Measurements from ENCODE around the gene RPS6KA5.
"Not testable (repeated sequence)": the region's sequence is repeated elsewhere in the genome, so short reads cannot be mapped to it uniquely, and the experiment has no call there.

Gene RPS6KA5

DNA sequence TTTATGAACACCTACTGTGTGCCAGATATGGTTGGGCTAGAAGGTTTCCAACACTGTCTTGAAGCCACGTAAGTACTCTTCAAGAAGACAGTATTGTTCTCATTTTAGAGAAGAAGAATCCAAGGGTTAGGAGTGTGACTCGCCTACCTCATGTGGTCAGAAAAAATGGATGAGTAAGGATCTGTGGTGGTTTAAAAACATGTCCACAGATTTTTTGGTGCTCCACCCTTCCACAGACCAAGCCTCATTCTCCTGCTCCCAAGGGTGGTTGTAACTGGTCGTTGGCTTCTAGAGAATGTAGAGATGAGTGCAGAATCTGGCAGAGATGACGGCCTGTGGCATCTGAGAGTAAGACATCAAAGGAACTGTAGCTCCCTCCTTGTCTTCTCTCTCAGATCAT, 213.9 kb downstream of the RPS6KA5 start:
- ATAC-seq: no peak
- no peak for TF ChIP-seq ISL1 (CRISPR knock-in tag; IDR thresholded peaks at IDR 0.05)
- TF ChIP-seq ZNF8 (CRISPR knock-in tag; IDR thresholded peaks at IDR 0.05): no peak
- no peak for TF ChIP-seq ZC3H10 (CRISPR knock-in tag; IDR thresholded peaks at IDR 0.05)
- TF ChIP-seq, protein P1, sequence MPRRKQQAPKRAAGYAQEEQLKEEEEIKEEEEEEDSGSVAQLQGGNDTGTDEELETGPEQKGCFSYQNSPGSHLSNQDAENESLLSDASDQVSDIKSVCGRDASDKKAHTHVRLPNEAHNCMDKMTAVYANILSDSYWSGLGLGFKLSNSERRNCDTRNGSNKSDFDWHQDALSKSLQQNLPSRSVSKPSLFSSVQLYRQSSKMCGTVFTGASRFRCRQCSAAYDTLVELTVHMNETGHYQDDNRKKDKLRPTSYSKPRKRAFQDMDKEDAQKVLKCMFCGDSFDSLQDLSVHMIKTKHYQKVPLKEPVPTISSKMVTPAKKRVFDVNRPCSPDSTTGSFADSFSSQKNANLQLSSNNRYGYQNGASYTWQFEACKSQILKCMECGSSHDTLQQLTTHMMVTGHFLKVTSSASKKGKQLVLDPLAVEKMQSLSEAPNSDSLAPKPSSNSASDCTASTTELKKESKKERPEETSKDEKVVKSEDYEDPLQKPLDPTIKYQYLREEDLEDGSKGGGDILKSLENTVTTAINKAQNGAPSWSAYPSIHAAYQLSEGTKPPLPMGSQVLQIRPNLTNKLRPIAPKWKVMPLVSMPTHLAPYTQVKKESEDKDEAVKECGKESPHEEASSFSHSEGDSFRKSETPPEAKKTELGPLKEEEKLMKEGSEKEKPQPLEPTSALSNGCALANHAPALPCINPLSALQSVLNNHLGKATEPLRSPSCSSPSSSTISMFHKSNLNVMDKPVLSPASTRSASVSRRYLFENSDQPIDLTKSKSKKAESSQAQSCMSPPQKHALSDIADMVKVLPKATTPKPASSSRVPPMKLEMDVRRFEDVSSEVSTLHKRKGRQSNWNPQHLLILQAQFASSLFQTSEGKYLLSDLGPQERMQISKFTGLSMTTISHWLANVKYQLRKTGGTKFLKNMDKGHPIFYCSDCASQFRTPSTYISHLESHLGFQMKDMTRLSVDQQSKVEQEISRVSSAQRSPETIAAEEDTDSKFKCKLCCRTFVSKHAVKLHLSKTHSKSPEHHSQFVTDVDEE (CRISPR knock-in tag; IDR thresholded peaks at IDR 0.05): no peak
- no peak for TF ChIP-seq ZNF70 (CRISPR knock-in tag; IDR thresholded peaks at IDR 0.05)
- TF ChIP-seq, protein P2, sequence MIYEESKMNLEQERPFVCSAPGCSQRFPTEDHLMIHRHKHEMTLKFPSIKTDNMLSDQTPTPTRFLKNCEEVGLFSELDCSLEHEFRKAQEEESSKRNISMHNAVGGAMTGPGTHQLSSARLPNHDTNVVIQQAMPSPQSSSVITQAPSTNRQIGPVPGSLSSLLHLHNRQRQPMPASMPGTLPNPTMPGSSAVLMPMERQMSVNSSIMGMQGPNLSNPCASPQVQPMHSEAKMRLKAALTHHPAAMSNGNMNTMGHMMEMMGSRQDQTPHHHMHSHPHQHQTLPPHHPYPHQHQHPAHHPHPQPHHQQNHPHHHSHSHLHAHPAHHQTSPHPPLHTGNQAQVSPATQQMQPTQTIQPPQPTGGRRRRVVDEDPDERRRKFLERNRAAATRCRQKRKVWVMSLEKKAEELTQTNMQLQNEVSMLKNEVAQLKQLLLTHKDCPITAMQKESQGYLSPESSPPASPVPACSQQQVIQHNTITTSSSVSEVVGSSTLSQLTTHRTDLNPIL (CRISPR knock-in tag; IDR thresholded peaks at IDR 0.05; ENCODE audit: low read depth): no peak
- no peak for TF ChIP-seq TOX (CRISPR knock-in tag; IDR thresholded peaks at IDR 0.05; ENCODE audit: borderline replicate concordance)
- TF ChIP-seq, protein P3, sequence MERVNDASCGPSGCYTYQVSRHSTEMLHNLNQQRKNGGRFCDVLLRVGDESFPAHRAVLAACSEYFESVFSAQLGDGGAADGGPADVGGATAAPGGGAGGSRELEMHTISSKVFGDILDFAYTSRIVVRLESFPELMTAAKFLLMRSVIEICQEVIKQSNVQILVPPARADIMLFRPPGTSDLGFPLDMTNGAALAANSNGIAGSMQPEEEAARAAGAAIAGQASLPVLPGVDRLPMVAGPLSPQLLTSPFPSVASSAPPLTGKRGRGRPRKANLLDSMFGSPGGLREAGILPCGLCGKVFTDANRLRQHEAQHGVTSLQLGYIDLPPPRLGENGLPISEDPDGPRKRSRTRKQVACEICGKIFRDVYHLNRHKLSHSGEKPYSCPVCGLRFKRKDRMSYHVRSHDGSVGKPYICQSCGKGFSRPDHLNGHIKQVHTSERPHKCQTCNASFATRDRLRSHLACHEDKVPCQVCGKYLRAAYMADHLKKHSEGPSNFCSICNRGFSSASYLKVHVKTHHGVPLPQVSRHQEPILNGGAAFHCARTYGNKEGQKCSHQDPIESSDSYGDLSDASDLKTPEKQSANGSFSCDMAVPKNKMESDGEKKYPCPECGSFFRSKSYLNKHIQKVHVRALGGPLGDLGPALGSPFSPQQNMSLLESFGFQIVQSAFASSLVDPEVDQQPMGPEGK (CRISPR knock-in tag; IDR thresholded peaks at IDR 0.05; ENCODE audit: borderline replicate concordance): no peak
- no peak for TF ChIP-seq TCF4 (CRISPR knock-in tag; IDR thresholded peaks at IDR 0.05; ENCODE audit: borderline replicate concordance)
- TF ChIP-seq PPARA (CRISPR knock-in tag; IDR thresholded peaks at IDR 0.05; ENCODE audit: borderline replicate concordance): no peak
- TF ChIP-seq ZNF565 (CRISPR knock-in tag; conservative IDR thresholded peaks at IDR 0.05; ENCODE audit: low read depth): no peak
- TF ChIP-seq BACH2 (CRISPR knock-in tag; IDR thresholded peaks at IDR 0.05; ENCODE audit: borderline replicate concordance): no peak
- no peak for TF ChIP-seq ARNTL (CRISPR knock-in tag; IDR thresholded peaks at IDR 0.05; ENCODE audit: borderline replicate concordance, low read depth)
- TF ChIP-seq OSR1 (CRISPR knock-in tag; IDR thresholded peaks at IDR 0.05): no peak

DNA sequence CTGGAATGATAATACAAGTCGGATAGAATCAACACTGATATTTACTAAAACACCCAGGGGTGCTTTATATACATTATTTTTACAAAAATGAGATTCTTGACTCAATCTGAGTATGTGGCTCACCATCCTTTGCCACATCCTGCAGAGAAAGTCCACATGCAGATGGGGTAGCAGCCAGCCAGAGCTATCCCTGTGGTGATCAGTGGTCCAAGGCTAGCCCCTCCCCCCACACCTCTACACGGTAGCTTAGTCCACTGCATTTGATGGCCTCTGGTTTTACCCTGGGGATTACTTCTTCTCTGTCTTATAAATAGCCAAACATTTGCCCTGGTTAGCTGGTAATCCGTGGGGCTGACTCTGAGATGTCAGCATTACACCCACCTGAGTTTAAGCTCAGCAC, 216.1 kb downstream of the RPS6KA5 start:
- no peak for ATAC-seq
- TF ChIP-seq, protein P1 (CRISPR knock-in tag; IDR thresholded peaks at IDR 0.05): no peak
- TF ChIP-seq BACH2 (CRISPR knock-in tag; IDR thresholded peaks at IDR 0.05; ENCODE audit: borderline replicate concordance) (no peak), ZFP3 (CRISPR knock-in tag; IDR thresholded peaks at IDR 0.05) (no peak)

DNA sequence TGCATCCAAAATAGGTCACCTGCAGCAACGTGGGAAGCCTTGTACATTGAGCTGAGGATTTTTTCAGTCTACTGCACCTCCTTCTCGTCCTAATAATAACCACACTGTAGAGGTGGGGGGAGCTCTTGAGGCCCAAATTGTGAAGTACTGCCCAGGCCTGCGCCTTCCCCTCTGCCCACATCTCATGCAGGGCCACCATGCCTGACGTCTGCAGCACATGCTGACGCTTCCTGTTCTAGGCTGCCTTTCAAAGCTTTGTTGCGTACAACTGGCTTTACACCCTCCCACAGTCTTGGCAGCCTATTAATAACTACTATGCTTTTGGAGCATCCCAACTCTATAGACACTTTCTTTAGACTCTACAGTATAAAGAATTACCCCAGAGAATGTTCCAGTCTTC, 217.7 kb downstream of the RPS6KA5 start:
- TF ChIP-seq, protein P3 (CRISPR knock-in tag; IDR thresholded peaks at IDR 0.05; ENCODE audit: borderline replicate concordance): no peak
- TF ChIP-seq ZNF70 (CRISPR knock-in tag; IDR thresholded peaks at IDR 0.05) (no peak), OSR1 (CRISPR knock-in tag; IDR thresholded peaks at IDR 0.05) (no peak), ARNTL (CRISPR knock-in tag; IDR thresholded peaks at IDR 0.05; ENCODE audit: borderline replicate concordance, low read depth) (no peak), ZFP30 (CRISPR knock-in tag; IDR thresholded peaks at IDR 0.05) (no peak), ZNF8 (CRISPR knock-in tag; IDR thresholded peaks at IDR 0.05) (no peak), BACH2 (CRISPR knock-in tag; IDR thresholded peaks at IDR 0.05; ENCODE audit: borderline replicate concordance) (no peak), TCF4 (CRISPR knock-in tag; IDR thresholded peaks at IDR 0.05; ENCODE audit: borderline replicate concordance) (no peak), TOX (CRISPR knock-in tag; IDR thresholded peaks at IDR 0.05; ENCODE audit: borderline replicate concordance) (no peak), ZC3H10 (CRISPR knock-in tag; IDR thresholded peaks at IDR 0.05) (no peak)
- TF ChIP-seq, protein P4, sequence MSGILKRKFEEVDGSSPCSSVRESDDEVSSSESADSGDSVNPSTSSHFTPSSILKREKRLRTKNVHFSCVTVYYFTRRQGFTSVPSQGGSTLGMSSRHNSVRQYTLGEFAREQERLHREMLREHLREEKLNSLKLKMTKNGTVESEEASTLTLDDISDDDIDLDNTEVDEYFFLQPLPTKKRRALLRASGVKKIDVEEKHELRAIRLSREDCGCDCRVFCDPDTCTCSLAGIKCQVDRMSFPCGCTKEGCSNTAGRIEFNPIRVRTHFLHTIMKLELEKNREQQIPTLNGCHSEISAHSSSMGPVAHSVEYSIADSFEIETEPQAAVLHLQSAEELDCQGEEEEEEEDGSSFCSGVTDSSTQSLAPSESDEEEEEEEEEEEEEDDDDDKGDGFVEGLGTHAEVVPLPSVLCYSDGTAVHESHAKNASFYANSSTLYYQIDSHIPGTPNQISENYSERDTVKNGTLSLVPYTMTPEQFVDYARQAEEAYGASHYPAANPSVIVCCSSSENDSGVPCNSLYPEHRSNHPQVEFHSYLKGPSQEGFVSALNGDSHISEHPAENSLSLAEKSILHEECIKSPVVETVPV (CRISPR knock-in tag; IDR thresholded peaks at IDR 0.05): no peak
- TF ChIP-seq, protein P1 (CRISPR knock-in tag; IDR thresholded peaks at IDR 0.05): no peak
- ATAC-seq: no peak

DNA sequence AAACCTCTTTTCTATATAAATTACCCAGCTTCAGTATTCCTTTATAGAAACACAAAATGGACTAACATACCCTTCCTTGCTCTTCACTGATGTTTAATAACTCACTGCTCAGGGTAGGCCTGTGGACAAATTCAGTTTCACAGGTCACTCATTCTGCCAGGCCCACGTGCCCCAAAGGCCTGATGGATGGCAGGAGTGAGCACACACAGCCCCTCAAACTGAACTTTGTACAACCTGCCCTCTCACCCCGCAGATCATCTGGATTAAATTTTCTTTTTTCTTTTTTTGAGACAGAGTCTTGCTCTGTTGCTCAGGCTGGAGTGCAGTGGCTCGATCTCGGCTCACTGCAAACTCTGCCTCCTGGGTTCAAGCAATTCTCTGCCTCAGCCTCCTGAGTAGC, 219.8 kb downstream of the RPS6KA5 start:
- ATAC-seq: not testable (repeated sequence)
